ENCODE data around the gene OTUD3. TPM values are rescaled to one million over a fixed set of nuclear protein-coding genes. Genes with fewer than 3 reads are reported as not detected.

Gene OTUD3
- total and polyA plus RNA-seq, 2 experiments from 2014 or later: 3.0 to 9.3 TPM

DNA sequence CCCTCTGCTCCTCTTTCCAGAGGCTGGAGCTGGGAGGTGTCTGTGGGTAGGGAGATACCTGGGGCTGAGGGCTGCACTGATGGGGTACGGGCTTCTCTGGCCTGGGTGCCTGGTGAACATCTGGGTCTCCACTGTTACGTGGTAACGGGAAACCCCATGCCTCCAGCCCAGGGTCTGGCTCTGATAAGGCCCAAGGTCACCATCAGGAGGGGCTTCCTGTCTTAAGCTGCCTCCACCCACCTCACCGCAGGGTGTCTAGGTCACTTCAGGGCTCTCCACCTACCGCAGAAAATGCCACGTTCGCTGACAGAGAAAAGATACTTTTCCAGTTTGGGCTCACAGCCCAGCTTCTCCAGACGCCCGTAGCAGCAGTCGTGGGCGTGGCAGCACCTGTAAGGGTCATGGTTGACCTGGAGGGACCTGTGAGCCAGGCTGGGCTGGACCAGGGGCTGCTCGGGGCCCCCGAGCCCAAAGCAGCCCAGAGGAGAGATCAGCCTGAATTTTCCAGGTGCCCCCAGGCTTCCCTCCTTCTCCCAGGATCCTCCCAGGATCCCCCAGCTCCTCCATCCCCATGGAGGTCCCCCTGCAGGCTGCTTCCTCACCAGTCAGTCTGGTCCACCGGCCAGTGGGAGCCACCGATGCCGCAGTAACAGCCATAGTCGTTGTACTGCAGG is 40.0 kb downstream of the OTUD3 start:
- H3K4me3 ChIP-seq: no peak overlapping the region
- no peaks in the 10 kb centered on the region for H4K20me1 ChIP-seq (ENCODE audit: insufficient read depth, poor library complexity, severe bottlenecking)
- no peaks in the 10 kb centered on the region for H3K79me2 ChIP-seq
- 78% methylated on average over 17 of the region's 17 CpGs for WGBS (ENCODE audit: low lambda C conversion rate, missing lambda C conversion rate)
- no peak overlapping the region for H2AFZ ChIP-seq
- H3K4me1 ChIP-seq (ENCODE audit: insufficient read depth): peaks cover 20% of the 10 kb centered on the region
- no peaks in the 10 kb centered on the region for H3K36me3 ChIP-seq (replicated peaks; ENCODE audit: insufficient read depth, low read depth)
- no peak overlapping the region for H3K4me2 ChIP-seq
- H3K9me3 ChIP-seq (ENCODE audit: low read depth): no peaks in the 10 kb centered on the region
- no peak overlapping the region for H3K27ac ChIP-seq
- H3K9me2 ChIP-seq (replicated peaks; ENCODE audit: insufficient read depth): no peaks in the 10 kb centered on the region
- TF ChIP-seq EZH2phosphoT487 (IDR thresholded peaks at IDR 0.05; ENCODE audit: low read depth, severe bottlenecking, unreplicated experiment) (no peak), CTCF (IDR thresholded peaks at IDR 0.05; ENCODE audit: poor library complexity) (no peak), EZH2 (IDR thresholded peaks at IDR 0.05; ENCODE audit: borderline replicate concordance) (no peak)
- no peak for DNase-seq (ENCODE audit: low spot score)
- H3K27me3 ChIP-seq: no peaks in the 10 kb centered on the region

GRCh38 chr1:19923137-19923952 is 41.1 kb downstream of the OTUD3 start, which contains the start of gene PLA2G2E:
Gene PLA2G2E (minus strand): TSS chr1:19923617. CDS start chr1:19923559, 58 bp downstream.
- no peaks in the 10 kb centered on the region for H3K27me3 ChIP-seq
- no peak for DNase-seq (ENCODE audit: low spot score)

GRCh38 chr1:19923953-19924346 is 41.8 kb downstream of the OTUD3 start:
- Histone ChIP-seq H3K36me3 (replicated peaks; ENCODE audit: insufficient read depth, low read depth) (no peaks in the 10 kb centered on the region), H4K20me1 (ENCODE audit: insufficient read depth, poor library complexity, severe bottlenecking) (no peaks in the 10 kb centered on the region), H3K79me2 (no peaks in the 10 kb centered on the region), H3K9me3 (ENCODE audit: low read depth) (no peaks in the 10 kb centered on the region), H3K4me2 (no peak overlapping the region), H3K4me3 (no peak overlapping the region), H3K9me2 (replicated peaks; ENCODE audit: insufficient read depth) (no peaks in the 10 kb centered on the region), H3K4me1 (ENCODE audit: insufficient read depth) (peaks cover 25% of the 10 kb centered on the region), H3K27ac (no peak overlapping the region), H3K27me3 (no peaks in the 10 kb centered on the region), H2AFZ (no peak overlapping the region)
- TF ChIP-seq CTCF (IDR thresholded peaks at IDR 0.05; ENCODE audit: poor library complexity): no peak
- no peak for DNase-seq (ENCODE audit: low spot score)
- WGBS (ENCODE audit: low lambda C conversion rate, missing lambda C conversion rate): 81% methylated on average over 13 of the region's 13 CpGs

More at GRCh38 chr1:19923137-19923952, 41.1 kb downstream of the OTUD3 start, which contains the start of gene PLA2G2E:
- Histone ChIP-seq H3K9me3 (ENCODE audit: low read depth) (no peaks in the 10 kb centered on the region), H3K79me2 (no peaks in the 10 kb centered on the region), H3K4me1 (ENCODE audit: insufficient read depth) (peaks cover 28% of the 10 kb centered on the region), H4K20me1 (ENCODE audit: insufficient read depth, poor library complexity, severe bottlenecking) (no peaks in the 10 kb centered on the region), H2AFZ (no peak within 1 kb of the TSS), H3K36me3 (replicated peaks; ENCODE audit: insufficient read depth, low read depth) (no peaks in the 10 kb centered on the region), H3K27ac (no peak within 1 kb of the TSS), H3K4me2 (no peak within 1 kb of the TSS), H3K4me3 (no peak within 1 kb of the TSS), H3K9me2 (replicated peaks; ENCODE audit: insufficient read depth) (no peaks in the 10 kb centered on the region)
- no peak for TF ChIP-seq CTCF (IDR thresholded peaks at IDR 0.05; ENCODE audit: poor library complexity)
- TF ChIP-seq EZH2phosphoT487 (IDR thresholded peaks at IDR 0.05; ENCODE audit: low read depth, severe bottlenecking, unreplicated experiment): no peak
- no peak for TF ChIP-seq EZH2 (IDR thresholded peaks at IDR 0.05; ENCODE audit: borderline replicate concordance)
- 75% methylated on average over 14 of the region's 14 CpGs for WGBS (ENCODE audit: low lambda C conversion rate, missing lambda C conversion rate)

Measured in hepatocyte (in vitro differentiated cells).